WTC11 (cell line): ENCODE data around the gene UGT1A4. TPM values are rescaled to one million over a fixed set of nuclear protein-coding genes. Genes with fewer than 3 reads are reported as not detected.

Experiments used
- ATAC-seq: fragments of 200-7000 bp; cut with Tn5 transposase; 2 replicates; pipeline ENCODE4 v1.10.0; 2021; ENCODE audit warnings: mild to moderate bottlenecking, moderate library complexity
- CTCF ChIA-PET: fragments of 300-600 bp; sonication (Branson Sonifier 250); formaldehyde crosslinking; loops from one replicate; lab custom pipeline; 2021; ENCODE audit warnings: antibody characterized with exemption; lab: Charles Lee
- POLR2A ChIA-PET: fragments of 350-600 bp; sonication (Branson Sonifier 250); formaldehyde crosslinking; loops from one replicate; lab custom pipeline; 2021; ENCODE audit warnings: antibody characterized with exemption; lab: Charles Lee
- DNase-seq: peaks from one replicate; pipeline ENCODE4 v3.0.0; 2021; ENCODE audit warnings: low spot score
- H3K27ac Mint-ChIP-seq: 2 replicates; pipeline ENCODE4 v1.8.0; 2021; ENCODE audit warnings: mixed read lengths
- H3K27me3 Mint-ChIP-seq: 2 replicates; pipeline ENCODE4 v1.8.0; 2021; ENCODE audit warnings: low read depth, mild to moderate bottlenecking, moderate library complexity, mixed read lengths
- H3K36me3 Mint-ChIP-seq: 2 replicates; pipeline ENCODE4 v1.8.0; 2021; ENCODE audit warnings: mixed read lengths
- H3K4me1 Mint-ChIP-seq: 2 replicates; pipeline ENCODE4 v1.8.0; 2022; ENCODE audit warnings: mixed read lengths
- H3K4me3 Mint-ChIP-seq: 2 replicates; pipeline ENCODE4 v1.8.0; 2021; ENCODE audit warnings: mild to moderate bottlenecking, moderate library complexity, mixed read lengths
- H3K9me3 Mint-ChIP-seq: 2 replicates; pipeline ENCODE4 v1.8.0; 2021; ENCODE audit warnings: mixed read lengths
- ATF2 ChIP-seq: sonication (generic); formaldehyde crosslinking; IDR thresholded peaks from 2 replicates; pipeline ENCODE4 v1.8.1; 2022; ENCODE audit warnings: low read depth, missing genetic modification reagents, borderline replicate concordance
- ATF3 ChIP-seq: sonication (generic); formaldehyde crosslinking; conservative IDR thresholded peaks from 2 replicates; pipeline ENCODE4 v1.8.1; 2022; ENCODE audit warnings: mild to moderate bottlenecking, missing genetic modification reagents
- CDX4 ChIP-seq: fragments of 250-450 bp; sonication (Bioruptor Pico); IDR thresholded peaks from 2 replicates; pipeline ENCODE4 v1.9.0; 2021; ENCODE audit warnings: moderate library complexity, mild to moderate bottlenecking, inconsistent platforms, borderline replicate concordance
- CREM ChIP-seq: sonication (generic); formaldehyde crosslinking; IDR thresholded peaks from 2 replicates; pipeline ENCODE4 v1.8.1; 2022; ENCODE audit warnings: mild to moderate bottlenecking, missing genetic modification reagents, moderate library complexity
- E2F5 ChIP-seq: sonication (generic); formaldehyde crosslinking; IDR thresholded peaks from 2 replicates; pipeline ENCODE4 v1.8.1; 2022; ENCODE audit warnings: mild to moderate bottlenecking, moderate library complexity, missing genetic modification reagents
- ERG ChIP-seq: fragments of 250-450 bp; sonication (Bioruptor Pico); IDR thresholded peaks from 2 replicates; pipeline ENCODE4 v1.8.0; 2021; ENCODE audit warnings: mild to moderate bottlenecking
- ETV6 ChIP-seq: sonication (generic); formaldehyde crosslinking; IDR thresholded peaks from 2 replicates; pipeline ENCODE4 v1.8.1; 2022; ENCODE audit warnings: mild to moderate bottlenecking, missing genetic modification reagents
- FOXJ3 ChIP-seq: sonication (generic); formaldehyde crosslinking; IDR thresholded peaks from 2 replicates; pipeline ENCODE4 v1.9.0; 2021; ENCODE audit warnings: missing genetic modification reagents, mild to moderate bottlenecking, borderline replicate concordance
- GABPB1 ChIP-seq: sonication (generic); formaldehyde crosslinking; IDR thresholded peaks from 2 replicates; pipeline ENCODE4 v1.8.1; 2023; ENCODE audit warnings: mild to moderate bottlenecking, missing genetic modification reagents
- HMGA2 ChIP-seq: fragments of 250-450 bp; sonication (Bioruptor Pico); IDR thresholded peaks from 2 replicates; pipeline ENCODE4 v1.4.0; 2021; ENCODE audit warnings: mild to moderate bottlenecking, moderate library complexity
- KAT7 ChIP-seq: sonication (generic); formaldehyde crosslinking; IDR thresholded peaks from 2 replicates; pipeline ENCODE4 v1.8.1; 2023; ENCODE audit warnings: missing genetic modification reagents, mild to moderate bottlenecking, borderline replicate concordance
- MXD4 ChIP-seq: fragments of 250-450 bp; sonication (Bioruptor Pico); IDR thresholded peaks from 2 replicates; pipeline ENCODE4 v1.8.0; 2021; ENCODE audit warnings: mild to moderate bottlenecking, moderate library complexity, borderline replicate concordance
- OVOL2 ChIP-seq: fragments of 250-450 bp; sonication (Bioruptor Pico); IDR thresholded peaks from 2 replicates; pipeline ENCODE4 v1.9.0; 2021; ENCODE audit warnings: mild to moderate bottlenecking, borderline replicate concordance
- PRRX2 ChIP-seq: fragments of 250-450 bp; sonication (Bioruptor Pico); IDR thresholded peaks from 2 replicates; pipeline ENCODE4 v1.8.0; 2021; ENCODE audit warnings: mild to moderate bottlenecking
- RORB ChIP-seq: fragments of 250-450 bp; sonication (Bioruptor Pico); IDR thresholded peaks from 2 replicates; pipeline ENCODE4 v1.9.0; 2021; ENCODE audit warnings: mild to moderate bottlenecking
- SOX15 ChIP-seq: fragments of 250-450 bp; sonication (Bioruptor Pico); IDR thresholded peaks from 2 replicates; pipeline ENCODE4 v1.9.0; 2021; ENCODE audit warnings: mild to moderate bottlenecking
- TEAD4 ChIP-seq: sonication (generic); formaldehyde crosslinking; IDR thresholded peaks from 2 replicates; pipeline ENCODE4 v1.8.0; 2022; ENCODE audit warnings: mild to moderate bottlenecking, missing genetic modification reagents
- ZNF232 ChIP-seq: sonication (generic); formaldehyde crosslinking; IDR thresholded peaks from 2 replicates; pipeline ENCODE4 v1.8.0; 2022; ENCODE audit warnings: mild to moderate bottlenecking, missing genetic modification reagents
- ZNF263 ChIP-seq: sonication (generic); formaldehyde crosslinking; IDR thresholded peaks from 2 replicates; pipeline ENCODE4 v1.8.1; 2022; ENCODE audit warnings: low read depth, mild to moderate bottlenecking, moderate library complexity, missing genetic modification reagents
- ZNF317 ChIP-seq: sonication (generic); formaldehyde crosslinking; IDR thresholded peaks from 2 replicates; pipeline ENCODE4 v1.8.1; 2023; ENCODE audit warnings: low read depth, mild to moderate bottlenecking, moderate library complexity, missing genetic modification reagents, borderline replicate concordance
- ZNF396 ChIP-seq: fragments of 250-450 bp; sonication (Bioruptor Pico); IDR thresholded peaks from 2 replicates; pipeline ENCODE4 v1.8.0; 2021; ENCODE audit warnings: mild to moderate bottlenecking, moderate library complexity, borderline replicate concordance
- ZNF532 ChIP-seq: fragments of 250-450 bp; sonication (Bioruptor Pico); IDR thresholded peaks from 2 replicates; pipeline ENCODE4 v1.9.0; 2021; ENCODE audit warnings: mild to moderate bottlenecking, borderline replicate concordance
- ZSCAN18 ChIP-seq: fragments of 250-450 bp; sonication (Bioruptor Pico); IDR thresholded peaks from 2 replicates; pipeline ENCODE4 v2.1.2; 2022; ENCODE audit warnings: mild to moderate bottlenecking, moderate library complexity
- total RNA-seq: library from RNA; stranded (reverse); gene quantifications from 3 replicates; pipeline ENCODE4 v1.2.3, GENCODE V29; 2021

Gene UGT1A4
- total RNA-seq, 1 experiment from 2014 or later = 0.22 TPM

- Mint-ChIP-seq H3K4me1 (peaks cover 24% of the 10 kb centered on the region), H3K4me3 (no peak within 1 kb of the TSS), H3K36me3 (no peaks in the 10 kb centered on the region), H3K27ac (no peak within 1 kb of the TSS)
- CTCF ChIA-PET = no interaction called here
- no peak for TF ChIP-seq RORB
- no peak for TF ChIP-seq CREM (CRISPR knock-in tag)
- TF ChIP-seq ERG (CRISPR knock-in tag) = no peak
- no peak for TF ChIP-seq SOX15 (CRISPR knock-in tag)
- TF ChIP-seq KAT7 (CRISPR knock-in tag) = no peak
- no peak for TF ChIP-seq ZNF317 (CRISPR knock-in tag)
- TF ChIP-seq ZNF532 (CRISPR knock-in tag) = no peak
- no peak for TF ChIP-seq HMGA2 (CRISPR knock-in tag)
- TF ChIP-seq ZSCAN18 (CRISPR knock-in tag) = no peak
- no peak for TF ChIP-seq ZNF263
- TF ChIP-seq GABPB1 = no peak
- no peak for TF ChIP-seq MXD4 (CRISPR knock-in tag)
- no peak for TF ChIP-seq PRRX2 (CRISPR knock-in tag)
- no peak for TF ChIP-seq ZNF396 (CRISPR knock-in tag)
- no peak for TF ChIP-seq TEAD4 (CRISPR knock-in tag)
- TF ChIP-seq, all 79 proteins: peak for 0
- DNase-seq (no peak), ATAC-seq (no peak)
- POLR2A ChIA-PET = no interaction called here
- Mint-ChIP-seq H3K9me3 (0 out of 2 replicates have a peak, but pooled peaks cover 4% of the 10 kb centered on the region), H3K27me3 (peaks cover 3% of the 10 kb centered on the region; the same call in 1 of the 2 replicates)
Observed at GRCh38 chr2:233692648-233693047, 25.9 kb upstream of the UGT1A4 start, which contains the start of gene UGT1A6. Gene UGT1A6, plus strand, starts transcription at chr2:233692890. Its CDS starts 115 bp downstream, at chr2:233693005.

- no peaks in the 10 kb centered on the region for H3K9me3 Mint-ChIP-seq
- DNase-seq = no peak
- H3K4me3 Mint-ChIP-seq = no peak overlapping the region
- peaks cover 3% of the 10 kb centered on the region; the same call in 1 of the 2 replicates for H3K27me3 Mint-ChIP-seq
- no peak overlapping the region for H3K27ac Mint-ChIP-seq
- TF ChIP-seq OVOL2 (no peak), E2F5 (CRISPR knock-in tag) (no peak), ETV6 (no peak), FOXJ3 (CRISPR knock-in tag) (no peak), CDX4 (CRISPR knock-in tag) (no peak), ATF2 (CRISPR knock-in tag) (no peak), ATF3 (no peak), ZNF396 (CRISPR knock-in tag) (no peak), ZNF232 (CRISPR knock-in tag) (no peak)
- no peak for ATAC-seq
- H3K36me3 Mint-ChIP-seq = no peaks in the 10 kb centered on the region
- ChIA-PET CTCF (no interaction called here), POLR2A (no interaction called here)
- H3K4me1 Mint-ChIP-seq = peaks cover 18% of the 10 kb centered on the region
Observed at GRCh38 chr2:233693963-233694362, 24.6 kb upstream of the UGT1A4 start.
